ENCODE results near the gene RNF180. TPM values are rescaled to one million over a fixed set of nuclear protein-coding genes. Genes with fewer than 3 reads are reported as not detected.

RNF180 gene
- total RNA-seq, 4 donors from 2014 or later = 1.9 to 8.0 (median 3.2) TPM

DNA sequence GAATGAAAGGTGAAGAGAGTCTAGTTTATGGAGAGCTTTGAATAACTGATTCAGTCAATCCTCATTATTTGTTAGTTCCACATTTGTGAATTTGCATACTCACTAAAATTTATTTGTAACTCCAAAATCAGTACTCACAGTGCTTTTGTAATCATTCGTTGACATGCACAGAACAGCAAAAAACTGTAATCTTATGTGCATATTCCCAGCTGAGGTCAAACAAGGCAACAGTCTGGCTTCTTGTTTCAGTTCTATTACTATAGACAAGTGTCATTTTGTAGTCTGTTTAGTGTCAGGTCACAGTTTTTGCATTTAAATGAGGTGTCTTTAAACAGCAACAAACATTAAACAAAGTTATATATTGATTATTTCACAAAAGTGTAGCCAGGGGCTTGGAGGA lies 142.5 kb downstream of the RNF180 start:
- H3K4me1 ChIP-seq = no peaks in the 10 kb centered on the region
- intact Hi-C loops (cut with DNase I; ENCODE audit: low total_unique reads) = no loop called here
- no peaks in the 10 kb centered on the region for H3K9me3 ChIP-seq
- no peaks in the 10 kb centered on the region for H3K36me3 ChIP-seq
- TF ChIP-seq, protein P1, sequence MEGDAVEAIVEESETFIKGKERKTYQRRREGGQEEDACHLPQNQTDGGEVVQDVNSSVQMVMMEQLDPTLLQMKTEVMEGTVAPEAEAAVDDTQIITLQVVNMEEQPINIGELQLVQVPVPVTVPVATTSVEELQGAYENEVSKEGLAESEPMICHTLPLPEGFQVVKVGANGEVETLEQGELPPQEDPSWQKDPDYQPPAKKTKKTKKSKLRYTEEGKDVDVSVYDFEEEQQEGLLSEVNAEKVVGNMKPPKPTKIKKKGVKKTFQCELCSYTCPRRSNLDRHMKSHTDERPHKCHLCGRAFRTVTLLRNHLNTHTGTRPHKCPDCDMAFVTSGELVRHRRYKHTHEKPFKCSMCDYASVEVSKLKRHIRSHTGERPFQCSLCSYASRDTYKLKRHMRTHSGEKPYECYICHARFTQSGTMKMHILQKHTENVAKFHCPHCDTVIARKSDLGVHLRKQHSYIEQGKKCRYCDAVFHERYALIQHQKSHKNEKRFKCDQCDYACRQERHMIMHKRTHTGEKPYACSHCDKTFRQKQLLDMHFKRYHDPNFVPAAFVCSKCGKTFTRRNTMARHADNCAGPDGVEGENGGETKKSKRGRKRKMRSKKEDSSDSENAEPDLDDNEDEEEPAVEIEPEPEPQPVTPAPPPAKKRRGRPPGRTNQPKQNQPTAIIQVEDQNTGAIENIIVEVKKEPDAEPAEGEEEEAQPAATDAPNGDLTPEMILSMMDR (IDR thresholded peaks at IDR 0.05) = no peak
- TF ChIP-seq POLR2AphosphoS5 (IDR thresholded peaks at IDR 0.05) = no peak
- TF ChIP-seq POLR2A (IDR thresholded peaks at IDR 0.05) = no peak
- TF ChIP-seq EP300 (IDR thresholded peaks at IDR 0.05; ENCODE audit: low read depth) = no peak
- no peak for DNase-seq
- 57 to 80% methylated on average over 1 of the region's 1 CpG for WGBS, 2 donors (ENCODE audit: low coverage in 1 of 2)
- in situ Hi-C loops (cut with MboI; ENCODE audit: low pct_ligation_motif_present in 1 of 4, low pct_unique_long_range_greater_than_20kb in 1 of 4, low sequenced_read_pairs in 3 of 4) = no loop called here
- no peak overlapping the region for H3K27ac ChIP-seq
- no peaks in the 10 kb centered on the region for H3K27me3 ChIP-seq
- no peak overlapping the region for H3K4me3 ChIP-seq

DNA sequence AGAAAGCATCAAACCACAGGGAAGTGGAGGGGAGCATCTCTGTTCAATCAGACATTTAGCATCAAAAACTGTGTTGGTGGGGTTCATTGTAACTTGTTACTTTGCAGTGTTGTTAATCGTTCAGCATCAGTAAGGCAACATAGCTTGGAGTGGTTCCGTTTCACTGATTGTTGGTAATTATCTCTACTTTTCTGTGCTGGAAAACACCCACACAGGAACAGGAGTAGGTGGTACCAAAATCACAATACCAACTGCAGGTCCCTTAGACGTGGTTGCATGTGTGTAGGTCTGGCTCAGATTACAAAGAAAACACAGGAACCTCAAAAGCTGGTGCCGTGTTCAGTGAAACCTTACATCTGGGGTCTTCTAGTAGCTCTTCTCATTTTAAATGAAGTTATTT lies 146.8 kb downstream of the RNF180 start:
- TF ChIP-seq, protein P1 (IDR thresholded peaks at IDR 0.05) = no peak
- TF ChIP-seq EP300 (IDR thresholded peaks at IDR 0.05; ENCODE audit: low read depth) (no peak), POLR2A (IDR thresholded peaks at IDR 0.05) (no peak), POLR2AphosphoS5 (IDR thresholded peaks at IDR 0.05) (no peak)
- intact Hi-C loops (cut with DNase I; ENCODE audit: low total_unique reads) (no loop called here), in situ Hi-C loops (cut with MboI; ENCODE audit: low pct_ligation_motif_present in 1 of 4, low pct_unique_long_range_greater_than_20kb in 1 of 4, low sequenced_read_pairs in 3 of 4) (no loop called here)
- Histone ChIP-seq H3K36me3 (no peaks in the 10 kb centered on the region), H3K4me3 (no peak overlapping the region), H3K27ac (no peak overlapping the region), H3K27me3 (no peaks in the 10 kb centered on the region), H3K4me1 (no peaks in the 10 kb centered on the region), H3K9me3 (no peaks in the 10 kb centered on the region)
- DNase-seq = no peak
- 69 to 75% methylated on average over 4 of the region's 4 CpGs for WGBS, 2 donors (ENCODE audit: low coverage in 1 of 2)

DNA sequence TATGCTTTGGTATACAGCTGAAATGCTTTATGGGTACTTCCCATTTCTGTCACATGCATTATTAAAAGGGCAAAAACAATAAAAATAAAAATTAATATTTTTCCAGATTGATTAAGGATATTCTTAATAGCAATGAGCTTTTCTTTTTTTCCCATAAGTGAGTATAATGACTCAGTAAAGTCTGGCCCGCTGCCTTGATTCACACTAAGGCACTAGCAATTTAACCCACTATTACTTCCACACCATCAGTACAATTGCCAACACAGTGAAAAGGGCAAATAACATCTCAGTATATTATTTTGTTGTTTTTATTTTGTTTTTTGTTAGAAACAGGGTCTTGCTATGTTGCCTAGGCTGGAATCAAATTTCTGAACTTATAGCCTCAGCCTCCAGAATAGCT lies 150.1 kb downstream of the RNF180 start:
- WGBS, 2 donors (ENCODE audit: low coverage in 1 of 2) = 86% methylated on average over 1 of the region's 1 CpG
- Histone ChIP-seq H3K36me3 (no peaks in the 10 kb centered on the region), H3K4me1 (no peaks in the 10 kb centered on the region), H3K4me3 (no peak overlapping the region), H3K9me3 (no peaks in the 10 kb centered on the region), H3K27ac (no peak overlapping the region), H3K27me3 (no peaks in the 10 kb centered on the region)
- TF ChIP-seq POLR2A (IDR thresholded peaks at IDR 0.05) = no peak
- in situ Hi-C loops (cut with MboI; ENCODE audit: low pct_ligation_motif_present in 1 of 4, low pct_unique_long_range_greater_than_20kb in 1 of 4, low sequenced_read_pairs in 3 of 4) = no loop called here
- DNase-seq = no peak
- intact Hi-C loops (cut with DNase I; ENCODE audit: low total_unique reads) = no loop called here

DNA sequence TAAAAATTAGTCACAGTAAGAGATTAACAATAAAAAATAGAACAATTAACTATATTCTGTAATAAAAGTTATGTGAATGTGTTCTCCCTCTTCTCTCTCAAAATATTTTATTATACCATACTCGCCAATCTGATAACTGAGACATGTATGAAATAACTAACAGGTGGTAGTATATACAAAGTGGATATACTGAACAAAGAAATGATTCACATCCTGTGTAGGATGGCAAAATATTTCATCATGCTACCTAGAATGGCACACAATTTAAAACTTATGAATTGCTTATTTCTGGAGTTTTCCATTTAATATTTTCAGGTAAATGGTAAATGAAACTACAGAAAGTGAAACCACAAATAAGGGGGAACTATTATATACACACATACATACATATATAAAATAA lies 152.5 kb downstream of the RNF180 start:
- 72 to 83% methylated on average over 1 of the region's 1 CpG for WGBS, 2 donors (ENCODE audit: low coverage in 1 of 2)

DNA sequence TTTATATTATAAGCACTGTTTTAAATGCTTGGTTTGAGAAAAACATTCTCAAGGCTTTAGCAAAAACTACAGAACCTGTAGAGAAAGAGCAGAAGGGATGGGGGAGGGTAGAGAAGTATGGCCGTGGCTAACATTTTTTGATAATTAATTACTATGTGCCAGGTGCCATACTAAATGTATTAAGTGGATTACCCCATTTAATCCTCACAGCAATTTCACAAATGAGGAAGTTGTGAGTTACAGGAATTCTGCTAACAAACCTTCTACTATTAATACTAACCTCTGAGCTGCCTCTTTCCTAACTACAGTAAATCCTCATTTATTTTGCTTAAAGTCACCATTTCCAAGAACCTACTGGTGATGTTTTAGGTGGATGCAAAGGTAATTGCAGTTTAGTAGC lies 157.9 kb downstream of the RNF180 start:
- Histone ChIP-seq H3K36me3 (no peaks in the 10 kb centered on the region), H3K27ac (no peak overlapping the region), H3K9me3 (peaks cover 0 to 3% of the 10 kb centered on the region in 2 donors), H3K4me1 (no peaks in the 10 kb centered on the region), H3K4me3 (no peak overlapping the region), H3K27me3 (no peaks in the 10 kb centered on the region)
- WGBS, 2 donors (ENCODE audit: low coverage in 1 of 2) = 69 to 81% methylated on average over 1 of the region's 1 CpG
- intact Hi-C loops (cut with DNase I; ENCODE audit: low total_unique reads) = no loop called here
- no peak for DNase-seq
- in situ Hi-C loops (cut with MboI; ENCODE audit: low pct_ligation_motif_present in 1 of 4, low pct_unique_long_range_greater_than_20kb in 1 of 4, low sequenced_read_pairs in 3 of 4) = no loop called here
- TF ChIP-seq EP300 (IDR thresholded peaks at IDR 0.05; ENCODE audit: low read depth) (no peak), POLR2AphosphoS5 (IDR thresholded peaks at IDR 0.05) (no peak)

More for the DNA sequence above, 152.5 kb downstream of the RNF180 start:
- in situ Hi-C loops (cut with MboI; ENCODE audit: low pct_ligation_motif_present in 1 of 4, low pct_unique_long_range_greater_than_20kb in 1 of 4, low sequenced_read_pairs in 3 of 4) (no loop called here), intact Hi-C loops (cut with DNase I; ENCODE audit: low total_unique reads) (no loop called here)
- no peak overlapping the region for H3K27ac ChIP-seq
- no peaks in the 10 kb centered on the region for H3K4me1 ChIP-seq
- no peaks in the 10 kb centered on the region for H3K27me3 ChIP-seq
- H3K36me3 ChIP-seq = no peaks in the 10 kb centered on the region
- no peak overlapping the region for H3K4me3 ChIP-seq
- TF ChIP-seq POLR2A (IDR thresholded peaks at IDR 0.05) = no peak
- TF ChIP-seq, protein P1 (IDR thresholded peaks at IDR 0.05) = no peak
- no peak for TF ChIP-seq EP300 (IDR thresholded peaks at IDR 0.05; ENCODE audit: low read depth)
- no peak for TF ChIP-seq POLR2AphosphoS5 (IDR thresholded peaks at IDR 0.05)
- no peaks in the 10 kb centered on the region for H3K9me3 ChIP-seq
- no peak for DNase-seq
